GM18873 (cell line): ENCODE data around the gene CLINT1.
"Not testable (repeated sequence)": the region's sequence is repeated elsewhere in the genome, so short reads cannot be mapped to it uniquely, and the experiment has no call there.

Source experiments
- ATAC-seq: cut with Tn5 transposase; IDR thresholded peaks from one replicate; pipeline ENCODE4 v1.9.1; 2021; ENCODE audit warnings: mild to moderate bottlenecking, moderate library complexity, moderate number of reproducible peaks; ENCODE audit not compliant: unreplicated experiment, low FRiP score

The CLINT1 gene

DNA sequence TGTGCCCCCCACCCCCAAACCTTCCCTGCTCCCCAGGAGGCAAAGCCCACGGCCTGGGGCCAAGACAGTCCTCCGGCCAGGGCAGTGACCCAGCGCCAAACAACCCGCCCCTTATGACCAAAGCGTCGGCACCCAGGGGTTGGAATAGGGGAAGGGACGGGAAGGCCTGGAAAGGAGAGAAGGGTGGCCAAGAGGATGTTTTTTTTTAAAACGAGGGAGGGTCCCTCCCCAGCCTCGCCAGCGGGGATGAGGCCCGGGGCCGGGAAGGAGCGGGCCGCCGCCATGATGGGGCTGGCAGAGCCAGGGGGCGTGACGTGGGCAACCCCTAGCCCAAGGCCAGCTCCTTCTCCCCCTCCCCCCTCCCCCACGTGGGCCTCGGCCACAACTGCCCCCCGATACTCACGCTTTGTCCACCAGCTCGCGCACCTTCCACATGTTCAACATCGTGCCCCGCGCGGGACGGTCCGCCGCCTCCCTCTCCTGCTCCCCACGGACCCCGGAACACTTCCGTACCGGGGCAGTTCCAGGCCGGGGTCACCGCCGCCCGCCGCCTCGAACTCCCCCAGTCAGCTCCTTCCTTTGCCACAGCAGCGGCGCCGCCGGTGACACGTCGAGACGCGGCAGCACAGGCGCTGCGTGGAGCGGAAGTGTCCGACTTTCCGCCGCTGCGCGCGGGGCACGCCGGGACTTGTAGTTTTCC is at the start of gene CLINT1:
Gene CLINT1 (minus strand): TSS at position 619 of the 700 bp plus-strand sequence. CDS start 175 bp downstream, at position 444.
- ATAC-seq: peak; percentile 33

DNA sequence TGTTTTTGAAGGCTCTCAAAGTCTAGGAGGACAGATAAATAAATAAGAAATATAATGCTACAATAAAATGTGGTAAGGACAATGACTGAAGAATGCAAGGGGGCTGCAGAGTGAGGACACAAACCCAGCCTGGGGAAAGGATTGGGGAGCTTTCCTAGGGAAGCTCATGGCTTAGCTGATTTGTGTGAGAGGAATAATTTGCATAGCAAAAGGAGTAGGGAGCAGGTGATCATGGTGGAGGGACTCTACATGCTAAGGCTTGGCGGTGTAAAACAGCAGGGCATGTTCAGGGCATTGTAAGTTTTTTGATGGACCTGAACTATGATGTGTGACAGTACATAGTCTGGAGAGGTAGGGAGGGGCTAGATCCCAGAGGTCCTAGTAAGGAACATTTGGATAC is 49.5 kb upstream of the CLINT1 start:
- ATAC-seq: no peak

DNA sequence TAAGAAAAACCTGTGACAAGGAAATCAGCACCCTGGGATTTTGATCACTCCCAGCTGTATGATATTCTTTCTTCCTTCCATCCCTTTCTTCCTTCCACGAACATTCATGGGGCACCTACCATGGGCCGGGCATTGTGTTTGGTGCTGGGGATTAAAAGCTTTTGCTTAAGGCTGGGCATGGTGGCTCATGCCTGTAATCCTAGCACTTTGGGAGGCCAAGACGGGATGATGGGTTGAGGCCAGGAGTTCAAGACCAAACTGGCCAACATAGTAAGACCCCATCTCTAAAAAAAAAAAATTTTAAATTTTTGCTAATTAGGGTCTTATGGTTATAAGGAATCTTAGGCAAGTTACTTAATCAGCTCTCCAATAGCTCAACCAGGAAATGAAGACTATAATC is 48.5 kb upstream of the CLINT1 start:
- no peak for ATAC-seq

DNA sequence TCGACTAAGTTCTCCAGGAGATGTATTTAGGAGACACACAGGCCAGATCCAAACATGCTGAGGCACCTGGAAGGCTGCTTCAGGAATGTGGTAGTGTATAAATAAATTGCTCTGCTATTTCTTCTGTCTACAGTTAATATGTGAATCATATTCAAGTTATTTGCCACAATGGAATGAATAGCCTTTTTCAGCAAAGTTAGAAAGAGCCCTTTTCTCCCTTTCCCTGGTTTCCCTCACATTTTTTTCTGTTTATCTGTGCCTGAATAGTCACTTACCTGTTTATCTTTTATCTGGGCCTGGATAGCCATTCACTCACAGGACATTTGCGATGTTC is 44.1 kb upstream of the CLINT1 start:
- ATAC-seq: no peak

DNA sequence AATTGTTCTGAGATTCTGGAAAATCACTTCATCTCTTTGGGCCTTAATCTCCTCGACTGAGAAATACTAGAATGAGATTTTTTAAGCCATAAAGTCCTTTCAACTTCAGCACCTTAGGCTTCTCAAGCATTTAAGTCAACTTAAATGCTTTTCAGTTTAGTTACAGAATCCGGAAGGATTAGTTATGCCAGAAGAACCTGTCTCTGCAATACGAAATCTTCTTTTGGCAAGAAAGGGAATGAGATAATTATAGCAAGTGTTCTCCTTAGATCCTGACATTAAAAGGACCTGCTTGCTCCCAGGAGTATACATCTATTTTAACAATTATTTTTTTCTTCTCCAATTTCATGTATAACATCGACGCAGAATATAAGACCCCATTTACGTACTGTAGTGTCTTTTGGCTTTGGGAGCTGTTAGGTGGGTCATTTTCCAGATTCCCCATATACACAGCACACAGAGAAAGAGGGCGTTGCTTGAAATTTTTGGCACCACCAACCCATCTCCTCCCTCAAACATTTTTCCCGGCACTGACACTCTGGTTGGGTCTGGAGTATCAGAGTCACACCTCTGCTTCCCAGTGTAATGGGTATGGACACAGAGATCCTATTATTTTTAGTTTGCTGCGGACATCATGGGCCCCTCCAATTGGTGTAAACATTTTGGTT is 43.6 kb upstream of the CLINT1 start:
- no peak for ATAC-seq

DNA sequence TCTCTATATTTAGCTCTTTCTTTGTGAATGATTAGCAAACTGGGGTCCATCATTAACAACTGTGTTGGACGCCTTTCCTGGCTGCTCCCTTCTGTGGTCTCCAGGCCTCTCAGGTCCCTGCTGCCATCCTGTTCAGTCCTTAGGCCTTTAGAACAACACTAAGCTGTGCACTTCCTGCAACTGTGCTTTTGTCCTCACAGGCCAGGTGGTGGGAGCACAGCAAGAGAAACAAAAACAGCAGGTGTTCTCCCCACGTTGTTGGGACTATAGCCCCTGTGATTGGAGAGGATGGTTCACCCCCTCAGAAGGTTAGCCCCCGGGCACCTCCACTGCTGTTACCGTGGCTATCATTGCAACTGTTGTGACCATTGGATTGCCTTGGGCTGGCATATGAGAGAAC is 41.7 kb upstream of the CLINT1 start:
- peak; percentile 66 for ATAC-seq

DNA sequence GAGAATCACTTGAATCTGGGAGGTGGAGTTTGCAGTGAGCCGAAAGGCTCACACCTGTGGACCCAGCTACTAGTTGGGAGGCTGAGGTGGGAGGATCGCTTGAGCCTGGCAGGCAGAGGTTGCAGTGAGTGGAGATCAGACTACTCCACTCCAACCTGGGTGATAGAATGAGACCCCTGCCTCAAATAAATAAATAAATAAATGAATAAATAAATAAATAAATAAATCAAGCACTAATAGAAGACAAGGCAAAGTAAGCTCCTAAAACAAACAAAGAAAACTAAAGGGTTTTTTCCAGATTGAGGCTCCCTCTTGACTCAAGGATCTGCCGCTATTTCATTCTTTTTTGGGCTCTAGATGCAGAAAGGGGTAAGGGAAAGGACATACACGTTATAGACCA is 34.7 kb upstream of the CLINT1 start:
- ATAC-seq: no peak

DNA sequence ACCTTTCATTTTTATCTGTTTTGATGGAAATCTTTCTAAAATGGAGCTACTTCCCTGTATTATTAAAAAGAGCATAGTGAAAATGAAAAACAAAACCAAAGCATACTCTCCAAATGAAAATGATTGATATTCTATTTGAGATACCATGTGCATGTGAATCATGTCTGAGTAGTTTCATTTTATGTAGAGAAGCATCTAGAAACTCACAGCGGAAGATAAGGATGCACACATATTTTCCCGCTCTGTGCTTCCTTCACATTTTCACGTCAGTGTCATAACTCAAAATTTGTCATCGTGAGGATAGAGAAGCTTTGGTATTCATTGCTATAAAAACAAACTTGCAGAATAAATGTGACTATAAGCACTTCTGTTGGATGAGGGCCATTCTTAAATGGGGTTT is 34.0 kb upstream of the CLINT1 start:
- no peak for ATAC-seq

DNA sequence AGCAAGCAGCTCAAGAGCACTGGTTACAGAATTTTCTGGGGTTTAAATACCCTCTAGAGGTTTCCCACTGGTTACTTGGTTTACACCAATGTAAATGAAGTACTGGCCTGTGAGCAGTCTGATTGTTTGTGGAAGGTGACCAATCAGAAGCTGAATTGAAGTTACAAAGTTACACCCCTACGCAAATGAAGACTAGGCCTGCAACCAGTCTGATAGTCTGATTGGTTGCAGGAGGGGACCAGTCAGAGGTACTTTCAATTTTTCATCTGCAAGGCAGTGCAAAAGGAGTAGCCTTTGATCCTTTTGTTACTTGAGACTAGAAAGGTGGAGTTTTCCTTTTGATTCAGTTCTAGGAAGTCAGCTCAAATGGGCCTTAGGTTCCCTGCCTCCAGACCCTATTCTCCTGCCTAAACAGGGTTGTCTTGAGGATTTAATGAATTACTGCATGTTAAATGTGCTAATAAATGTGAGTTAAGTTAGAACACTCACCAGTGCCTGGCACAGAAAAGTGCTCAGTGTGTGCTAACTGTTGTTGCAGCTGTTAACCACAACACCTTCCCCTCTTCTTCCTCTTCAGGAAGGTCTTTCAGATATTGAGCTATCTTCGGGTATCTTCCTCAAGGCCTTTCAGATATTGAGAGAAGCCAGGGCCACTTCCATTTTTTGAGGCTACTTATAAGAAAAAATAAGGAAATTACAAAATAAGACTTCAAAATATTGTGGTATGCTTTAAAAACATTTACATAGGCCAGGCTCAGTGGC is 32.1 kb upstream of the CLINT1 start:
- no peak for ATAC-seq

DNA sequence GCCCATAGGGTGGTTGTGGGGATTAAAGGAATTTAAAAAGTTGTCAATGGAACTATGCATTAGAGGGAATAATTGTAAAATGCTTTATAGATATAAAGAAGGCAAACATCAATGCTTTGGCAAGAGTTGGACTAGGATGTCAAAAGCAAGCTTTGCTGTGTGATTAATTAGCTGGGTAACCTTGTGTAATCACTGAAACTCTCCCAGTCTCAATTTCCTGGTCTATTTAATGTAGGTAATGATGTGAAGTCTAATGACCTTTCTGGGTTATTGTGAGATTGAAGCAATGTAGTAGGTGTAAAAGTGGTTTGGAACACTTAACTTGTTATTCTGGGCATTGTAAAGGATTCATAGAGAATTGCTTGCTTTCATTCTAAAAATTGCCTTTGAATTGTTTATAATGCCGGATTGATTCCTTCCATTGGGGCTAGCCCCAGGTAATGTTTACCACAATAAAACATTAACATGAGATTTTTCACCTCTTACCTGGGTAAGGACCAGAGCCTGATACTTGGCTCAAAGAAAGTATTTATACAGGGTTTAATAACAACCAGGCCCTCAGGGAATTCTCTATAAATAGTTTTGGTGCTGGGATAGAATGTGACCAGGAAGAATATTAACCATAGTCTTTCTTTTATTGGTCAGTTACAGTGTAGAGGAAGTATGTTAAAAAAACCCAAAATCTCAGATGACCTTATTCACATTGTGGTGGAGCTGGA is 30.0 kb upstream of the CLINT1 start:
- no peak for ATAC-seq

DNA sequence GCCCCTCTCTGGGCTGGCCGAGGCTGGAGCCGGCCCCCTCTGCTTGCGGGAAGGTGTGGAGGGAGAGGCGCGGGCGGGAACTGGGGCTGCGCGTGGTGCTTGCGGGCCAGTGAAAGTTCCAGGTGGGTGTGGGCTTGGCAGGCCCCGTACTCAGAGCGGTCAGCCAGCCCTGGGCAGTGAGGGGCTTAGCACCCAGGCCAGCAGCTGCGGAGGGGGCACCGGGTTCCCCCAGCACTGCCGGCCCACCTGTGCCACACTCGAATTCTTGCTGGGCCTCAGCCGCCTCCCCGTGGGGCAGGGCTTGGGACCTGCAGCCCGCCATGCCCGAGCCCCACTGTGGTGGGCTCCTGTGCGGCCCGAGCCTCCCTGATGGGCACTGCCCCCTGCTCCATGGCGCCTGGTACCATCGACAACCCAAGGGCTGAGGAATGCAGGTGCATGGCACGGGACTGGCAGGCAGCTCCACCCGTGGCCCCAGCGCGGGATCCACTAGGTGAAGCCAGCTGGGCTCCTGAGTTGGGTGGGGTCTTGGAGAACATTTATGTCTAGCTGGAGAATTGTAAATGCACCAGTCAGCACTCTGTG is 27.9 kb upstream of the CLINT1 start:
- ATAC-seq: no peak

DNA sequence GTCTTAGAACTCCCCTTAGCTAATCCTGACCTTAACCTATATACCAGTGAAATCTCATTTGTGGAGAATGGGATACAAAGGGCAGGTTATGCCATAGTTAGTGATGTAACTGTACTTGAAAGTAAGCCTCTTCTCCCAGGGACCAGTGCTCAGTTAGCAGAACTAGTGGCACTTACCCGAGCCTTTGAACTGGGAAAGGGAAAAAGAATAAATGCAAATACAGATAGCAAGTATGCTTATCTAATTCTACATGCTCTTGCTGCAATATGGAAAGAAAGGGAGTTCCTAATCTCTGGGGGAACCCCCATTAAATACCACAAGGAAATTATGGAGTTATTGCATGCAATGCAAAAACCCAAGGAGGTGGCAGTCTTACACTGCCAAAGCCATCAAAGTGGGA is 26.1 kb upstream of the CLINT1 start:
- ATAC-seq: not testable (repeated sequence)

DNA sequence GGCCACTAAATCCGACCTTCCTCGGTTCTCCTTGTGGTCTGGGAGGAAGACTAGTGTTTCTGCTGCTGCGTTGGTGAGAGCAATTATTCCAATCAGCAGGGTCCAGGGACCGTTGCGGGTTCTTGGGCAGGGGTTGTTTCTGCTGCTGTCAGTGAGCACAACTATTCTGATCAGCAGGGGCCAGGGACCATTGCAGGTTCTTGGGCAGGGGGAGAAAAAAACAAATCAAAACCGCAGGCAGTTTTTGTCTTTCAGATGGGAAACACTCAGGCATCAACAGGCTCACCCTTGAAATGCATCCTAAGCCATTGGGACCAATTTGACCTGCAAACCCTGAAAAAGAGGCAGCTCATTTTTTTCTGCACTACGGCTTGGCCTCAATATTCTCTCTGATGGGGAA is 22.6 kb upstream of the CLINT1 start:
- not testable (repeated sequence) for ATAC-seq

DNA sequence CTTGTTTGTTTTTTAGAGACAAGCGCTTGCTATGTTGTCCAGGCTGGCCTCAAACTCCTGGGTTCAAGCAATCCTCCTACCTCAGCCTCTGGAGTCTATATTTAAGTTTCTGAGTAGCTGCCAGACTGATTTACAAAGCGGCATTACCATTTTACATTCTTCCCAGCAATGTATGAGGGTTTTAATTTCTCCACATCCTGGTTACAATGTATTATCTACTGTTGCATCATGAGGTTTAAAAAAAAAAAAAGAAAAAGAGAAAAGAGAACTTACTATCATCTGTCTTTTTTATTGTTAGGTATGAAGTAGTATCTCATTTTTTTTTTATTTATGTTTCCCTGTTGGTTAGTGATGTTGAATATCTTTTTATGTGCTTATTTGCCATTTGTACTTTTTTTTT is 18.9 kb upstream of the CLINT1 start:
- ATAC-seq: no peak

DNA sequence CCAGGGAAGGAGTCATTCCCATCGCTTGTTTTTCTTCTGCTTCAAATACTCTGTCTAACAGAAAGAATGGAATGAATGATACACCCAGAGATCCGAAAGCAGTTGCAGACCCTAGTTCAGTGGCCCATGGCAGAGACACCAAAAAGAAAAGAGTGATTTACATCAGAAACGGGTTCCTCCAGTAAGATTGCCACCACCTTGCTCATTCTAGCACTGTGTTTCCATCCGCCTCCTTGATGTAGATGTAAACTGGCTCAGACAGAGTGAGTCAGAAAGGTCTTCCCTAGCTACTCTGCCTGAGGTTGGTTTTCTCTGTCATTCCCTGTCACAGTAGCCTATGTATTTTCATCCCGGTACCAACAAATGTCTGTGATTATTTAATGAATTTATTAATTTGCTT is 15.9 kb upstream of the CLINT1 start:
- no peak for ATAC-seq

DNA sequence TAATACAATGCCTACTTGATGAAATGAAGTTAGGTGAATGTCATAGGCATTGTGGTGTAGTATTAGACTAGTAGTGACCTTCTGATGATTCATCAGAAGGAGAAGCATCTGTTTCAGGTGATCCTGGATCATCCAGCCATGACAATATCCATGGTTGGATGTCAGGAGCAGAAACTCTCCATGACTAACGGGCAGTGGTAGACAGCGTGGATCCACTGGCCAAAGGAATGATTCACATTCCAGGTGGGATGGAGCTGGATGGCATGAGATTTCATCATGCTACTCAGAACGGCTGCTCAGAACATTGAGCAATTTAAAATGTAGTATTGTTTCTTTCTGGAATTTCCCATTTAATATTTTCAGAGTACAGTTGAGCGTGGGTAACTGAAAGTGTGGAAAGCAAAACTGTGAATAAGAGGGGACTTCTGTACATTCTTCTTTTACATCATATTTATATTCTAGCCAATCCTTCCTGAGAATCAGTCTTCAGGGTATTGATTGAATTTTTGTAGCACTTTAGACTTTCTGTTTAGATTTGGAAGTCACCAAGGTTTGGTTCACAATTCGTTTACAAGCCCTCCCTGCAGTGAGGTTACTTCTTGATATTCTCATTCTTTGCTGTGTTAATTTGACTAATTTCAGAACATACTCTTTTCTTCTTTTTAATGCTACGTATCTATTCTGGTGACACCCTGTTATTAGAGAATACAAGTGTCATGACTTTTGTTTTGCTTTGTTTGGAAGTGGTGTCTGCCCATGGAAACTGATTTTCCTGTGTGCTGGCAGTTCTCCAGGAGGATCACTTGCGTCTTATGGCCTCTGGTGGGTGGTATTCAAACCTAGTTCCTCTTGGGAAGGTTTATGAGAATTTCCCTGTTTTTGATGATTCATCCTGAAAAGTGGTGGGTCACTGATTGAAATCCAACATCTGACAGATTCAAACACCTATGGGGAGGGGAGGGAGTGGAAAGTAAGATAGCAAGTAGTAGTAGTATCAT is 12.2 kb upstream of the CLINT1 start:
- ATAC-seq: no peak

DNA sequence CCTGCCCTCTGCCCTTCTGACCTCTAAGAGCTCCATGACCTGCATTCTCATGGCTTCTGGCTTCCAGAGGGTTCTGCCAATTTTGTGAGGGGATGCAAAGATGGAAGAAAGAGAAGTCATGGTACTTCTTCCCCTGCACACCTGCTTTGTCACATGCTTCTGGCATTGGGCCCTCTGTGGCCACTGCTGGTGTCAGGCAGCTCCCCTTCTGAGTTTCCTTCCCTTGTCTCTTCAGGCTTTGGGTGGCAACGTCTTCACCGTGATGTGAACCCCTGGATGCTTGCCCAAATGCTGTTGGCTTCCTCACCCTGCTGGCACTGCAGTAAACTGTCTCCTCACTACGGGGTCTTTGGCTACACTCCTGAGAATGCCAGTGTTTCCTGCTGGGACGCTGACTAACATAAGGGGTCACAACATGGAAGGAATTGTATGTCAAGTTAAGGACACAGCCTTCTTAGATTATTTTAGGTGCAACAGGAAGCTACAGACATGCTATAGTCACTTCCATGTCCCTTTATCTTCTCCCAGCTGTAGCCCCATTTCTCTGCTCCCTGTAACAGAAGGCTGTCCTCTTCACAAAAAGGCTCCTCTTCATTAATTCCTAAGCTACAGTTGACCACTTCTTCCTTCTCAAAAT is 8.9 kb upstream of the CLINT1 start:
- no peak for ATAC-seq

DNA sequence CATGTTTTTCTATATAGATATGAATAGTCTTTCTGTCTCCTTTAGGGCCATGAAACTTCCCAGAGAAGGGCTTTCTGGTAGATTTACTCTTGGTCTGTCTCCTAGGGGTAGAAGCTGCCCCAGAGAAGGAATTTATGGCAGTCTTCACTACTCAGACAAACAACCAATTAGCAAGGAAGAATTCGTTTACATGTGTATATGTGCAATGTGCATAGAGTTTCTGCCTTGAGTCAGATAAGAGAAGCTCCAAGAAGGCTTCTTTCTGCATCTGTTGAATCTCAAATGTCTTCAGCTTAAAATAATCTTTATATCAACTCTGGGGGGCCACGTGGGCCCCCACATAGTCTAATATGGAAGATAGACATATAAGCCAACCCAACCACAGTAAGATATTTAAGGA is 7.6 kb upstream of the CLINT1 start:
- ATAC-seq: no peak

DNA sequence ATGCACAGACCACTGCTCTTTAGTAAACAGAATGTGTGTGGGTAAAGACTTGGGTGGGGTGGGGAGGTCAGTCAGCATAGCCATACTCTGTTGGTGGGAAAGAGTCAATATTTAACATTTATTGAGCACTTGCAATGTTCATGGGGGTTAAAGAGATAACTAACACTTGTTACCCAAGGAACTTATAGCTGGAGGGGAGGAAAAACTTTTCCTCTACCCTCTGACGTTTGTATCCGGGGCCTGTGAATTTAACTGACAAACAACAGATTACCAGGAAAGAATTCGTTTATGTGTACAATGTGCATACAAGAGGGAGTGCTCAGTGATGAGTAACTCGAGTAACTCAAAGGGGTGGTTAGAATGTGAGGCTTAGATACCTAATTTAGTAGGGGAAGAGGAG is 6.8 kb upstream of the CLINT1 start:
- ATAC-seq: no peak
